NCI-H1417 (cell line): ENCODE data around the gene AGPS.
A peak's percentile ranks its signal among the peaks of the same experiment; 100 is the strongest.

Experiments used
- DNase-seq, 3 experiments: peaks; one replicate each; lab custom pipeline; 2025; lab: John Stamatoyannopoulos, UW

AGPS gene

DNA sequence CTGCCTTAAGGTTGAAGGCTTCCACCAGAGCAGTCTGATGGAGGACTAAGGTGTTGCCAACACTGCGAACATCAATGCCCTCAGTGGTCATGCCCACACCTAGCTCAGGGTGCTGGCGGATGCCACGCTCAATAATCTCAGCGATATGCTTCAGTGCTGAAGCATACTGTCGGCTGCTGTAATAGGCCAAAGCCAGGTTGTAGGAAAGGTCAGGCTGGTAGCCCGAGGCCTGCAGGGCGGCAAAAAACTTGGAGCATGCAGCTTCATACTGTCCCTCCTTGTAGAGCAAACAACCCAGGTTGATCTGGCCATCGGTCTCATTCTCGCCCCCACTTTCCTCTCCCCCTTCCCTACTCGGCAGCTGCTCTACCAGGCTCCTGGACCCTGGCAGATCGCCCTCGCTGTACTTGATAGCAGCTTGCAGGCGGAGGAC, 159.4 kb downstream of the AGPS start:
- DNase-seq, result no peak

GRCh38 chr2:177552422-177553175, 160.0 kb downstream of the AGPS start:
- DNase-seq, result peak; percentile 84 to 98 (median 98)

DNA sequence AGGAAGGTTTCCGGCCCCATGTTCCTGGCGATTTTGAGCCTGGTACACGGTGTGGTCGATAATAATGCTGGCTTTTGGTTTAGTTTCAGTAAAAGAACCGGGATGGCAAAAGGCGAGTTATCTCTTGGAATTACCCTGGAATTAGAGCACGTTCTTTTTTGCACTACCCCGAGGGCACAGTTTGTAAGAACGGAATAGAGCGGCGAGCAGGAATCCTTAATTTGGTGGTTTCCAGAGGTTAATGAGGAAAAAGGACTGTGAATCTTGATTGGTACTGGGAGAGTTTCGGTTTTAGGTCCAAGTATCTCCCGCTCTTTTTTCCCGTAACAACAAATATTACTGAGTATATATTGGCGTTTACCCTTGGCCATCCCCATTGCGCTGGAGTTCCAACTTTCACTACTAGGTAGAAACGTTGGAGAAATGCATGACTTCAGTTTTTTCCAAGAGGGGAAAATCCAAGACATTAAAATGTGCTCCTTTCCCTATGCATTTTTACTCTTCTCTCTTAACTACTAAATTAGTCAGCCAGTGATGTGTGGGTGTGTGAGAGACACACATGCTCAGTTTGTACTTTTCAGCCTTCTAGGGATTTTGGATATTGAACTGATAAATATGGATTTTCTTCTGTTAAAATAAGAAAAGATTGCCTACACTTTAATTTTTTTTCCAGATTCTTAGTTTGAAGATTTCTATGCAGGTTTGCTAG, 160.8 kb downstream of the AGPS start:
- DNase-seq, result peak in 1 of 3 experiments; percentile 16

DNA sequence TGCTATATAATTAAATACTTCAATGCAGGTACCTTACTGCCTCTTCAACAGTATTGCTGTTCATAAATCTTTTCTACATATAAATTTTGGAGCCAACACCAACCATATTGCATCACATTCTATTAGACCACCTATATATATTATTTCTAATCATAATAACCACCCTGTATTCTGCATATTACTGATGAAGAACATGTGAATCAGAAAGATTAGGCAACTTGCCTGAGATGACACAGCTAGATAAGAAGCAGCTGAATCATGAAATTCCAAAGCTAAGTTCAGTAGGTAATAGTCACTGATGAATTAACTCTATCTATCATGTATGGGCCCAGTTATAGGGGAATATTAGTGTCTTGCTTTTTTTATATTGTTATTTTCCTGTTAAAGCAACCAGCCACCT, 161.8 kb downstream of the AGPS start:
- no peak for DNase-seq

- DNase-seq, result no peak
These were observed 163.6 kb downstream of the AGPS start for GRCh38 chr2:177556153-177556552.

- no peak for DNase-seq
These were observed 165.2 kb downstream of the AGPS start for GRCh38 chr2:177557794-177558193.

DNA sequence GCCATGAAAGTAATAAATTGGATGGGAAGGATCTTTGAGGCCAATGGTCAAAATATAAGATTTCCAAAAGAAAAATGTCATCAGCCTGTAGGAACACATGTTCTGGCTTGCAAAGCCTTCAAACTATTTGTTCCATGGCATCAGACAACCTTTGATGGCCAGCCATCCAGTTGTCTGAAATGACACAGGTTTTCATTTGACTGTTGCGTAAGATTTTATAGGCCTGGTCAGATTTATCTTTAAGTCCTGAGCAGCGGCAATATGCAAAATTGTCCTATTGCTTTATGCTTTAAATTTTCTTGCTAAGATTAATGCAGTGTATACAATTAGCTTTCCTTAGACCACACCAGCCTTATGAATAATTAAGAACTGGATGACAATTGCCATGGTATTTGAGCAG, 167.1 kb downstream of the AGPS start:
- no peak for DNase-seq

- no peak for DNase-seq
These were observed 175.8 kb downstream of the AGPS start for GRCh38 chr2:177568390-177568789.

GRCh38 chr2:177568893-177569292, 176.3 kb downstream of the AGPS start:
- no peak for DNase-seq

GRCh38 chr2:177572236-177572671, 179.7 kb downstream of the AGPS start:
- peak in 2 of 3 experiments; percentile 1 to 53 for DNase-seq

GRCh38 chr2:177573120-177573519, 180.5 kb downstream of the AGPS start:
- no peak for DNase-seq

DNA sequence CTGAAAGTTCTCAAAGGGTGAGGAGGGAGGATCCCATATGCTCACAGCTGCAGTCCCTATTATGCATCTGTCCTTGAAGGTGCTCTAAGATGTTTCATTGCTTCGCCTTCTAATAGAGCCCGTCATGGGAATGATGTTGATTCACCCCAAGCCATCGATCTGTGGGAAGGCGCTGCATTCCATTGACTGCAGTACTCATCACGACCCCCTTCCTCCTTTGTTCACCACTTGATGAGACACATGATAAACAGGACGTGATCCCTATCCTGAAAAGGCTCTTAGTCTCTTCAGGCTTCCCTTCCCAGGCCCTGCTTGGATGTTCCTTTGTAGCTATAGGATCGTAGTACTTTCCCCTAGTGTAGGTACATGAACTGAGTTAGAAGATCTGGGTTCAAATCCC, 181.8 kb downstream of the AGPS start:
- no peak for DNase-seq

DNA sequence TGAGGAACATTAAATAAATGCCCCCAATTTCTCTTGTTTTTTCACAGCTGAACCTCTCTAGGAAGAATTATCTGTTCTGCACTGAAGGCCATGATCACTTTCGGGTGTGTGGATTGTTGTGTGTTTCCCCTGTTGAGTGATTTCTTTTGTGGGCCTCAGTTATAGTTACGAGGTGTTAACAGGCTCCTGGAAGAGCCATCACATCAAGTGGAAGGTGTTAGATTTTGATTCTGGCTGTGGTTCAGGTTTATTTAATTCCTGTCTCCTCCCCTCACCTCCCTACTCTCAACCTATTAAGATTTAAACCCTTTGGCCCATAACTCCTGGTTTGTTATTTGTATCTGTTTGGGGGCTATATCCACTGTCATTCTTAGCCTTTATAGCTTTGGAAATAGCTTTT, 182.8 kb downstream of the AGPS start:
- DNase-seq, result no peak

DNA sequence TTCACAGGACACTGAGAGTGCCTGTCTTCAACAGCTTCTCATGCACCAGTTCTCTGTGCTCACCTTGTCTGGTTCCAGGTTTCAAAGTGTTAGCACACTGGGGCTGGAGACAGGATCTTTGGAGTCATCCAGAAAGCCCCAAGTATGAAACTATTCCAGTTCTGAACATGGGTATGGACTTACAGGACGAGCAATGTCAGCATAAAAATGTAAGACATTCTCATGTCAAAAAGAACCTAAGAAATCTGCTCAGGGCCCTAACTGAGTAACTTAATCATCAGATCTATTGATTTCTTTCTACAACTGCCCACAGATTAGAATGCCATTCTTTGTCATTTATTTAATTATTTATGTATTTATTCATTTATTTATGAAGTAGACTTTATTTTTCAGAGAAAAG, 184.5 kb downstream of the AGPS start:
- DNase-seq, result no peak

- no peak for DNase-seq
These were observed 185.9 kb downstream of the AGPS start for GRCh38 chr2:177578454-177578853.

GRCh38 chr2:177579486-177580036, 187.0 kb downstream of the AGPS start:
- no peak for DNase-seq

GRCh38 chr2:177582000-177582399, 189.4 kb downstream of the AGPS start:
- no peak for DNase-seq

DNA sequence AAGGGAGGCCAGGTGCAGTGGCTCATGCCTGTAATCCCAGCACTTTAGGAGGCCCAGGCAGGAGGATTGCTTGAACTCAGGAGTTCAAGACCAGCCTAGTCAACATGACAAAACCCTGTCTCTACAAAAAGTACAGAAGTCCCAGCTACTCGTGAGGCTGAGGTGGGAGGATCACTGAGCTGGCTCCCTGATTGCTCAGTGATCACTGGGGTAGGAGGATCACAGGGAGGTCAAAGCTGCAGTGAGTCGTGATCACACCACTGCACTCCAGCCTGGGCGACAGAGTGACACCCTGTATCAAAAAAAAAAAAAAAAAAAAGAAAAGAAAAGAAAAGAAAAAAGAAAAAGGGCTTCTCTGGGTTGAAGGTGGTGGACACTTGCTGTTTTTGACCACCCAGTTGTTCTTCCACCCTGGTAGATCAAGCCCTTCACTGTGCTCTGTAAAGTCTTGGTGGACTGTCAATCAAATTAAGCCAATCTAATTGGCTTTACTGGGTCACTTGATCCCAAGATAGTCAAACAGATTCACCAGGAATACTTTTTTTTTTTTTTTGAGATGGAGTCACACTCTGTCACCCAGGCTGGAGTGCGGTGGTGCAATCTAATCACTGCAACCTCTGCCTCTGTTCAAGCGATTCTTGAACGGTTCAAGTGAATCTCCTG, 191.6 kb downstream of the AGPS start:
- DNase-seq, result no peak

DNA sequence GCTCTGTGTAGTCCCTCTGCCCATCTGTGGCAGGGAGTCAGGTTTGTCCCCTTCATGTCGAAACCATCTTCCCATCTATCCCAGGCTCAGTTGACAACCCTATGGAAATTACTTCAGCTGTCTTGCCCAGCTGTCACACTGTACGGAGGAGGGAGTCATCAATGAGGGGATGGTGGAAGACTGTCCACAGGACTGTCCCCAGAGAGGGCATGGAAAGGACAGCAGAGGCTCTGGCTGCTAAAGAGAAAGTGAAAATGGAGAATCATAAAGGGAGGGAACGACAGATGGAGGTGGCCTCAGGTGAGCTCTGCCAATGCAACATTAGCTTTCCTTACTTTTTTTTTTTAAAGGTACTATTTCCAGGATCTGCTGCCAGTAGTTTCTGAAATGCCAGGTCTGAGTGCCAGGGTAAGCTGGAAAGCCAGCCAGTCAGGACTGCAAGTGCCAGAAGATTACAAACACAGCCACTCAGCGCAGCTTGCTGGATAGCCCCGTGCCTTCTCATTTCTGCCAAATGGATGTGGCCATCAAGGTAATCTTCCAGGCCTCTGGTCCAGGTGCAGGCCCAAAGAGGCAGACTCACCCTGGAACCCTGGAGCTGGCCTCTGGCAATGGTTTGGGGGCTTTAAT, 192.8 kb downstream of the AGPS start:
- DNase-seq, result no peak

DNA sequence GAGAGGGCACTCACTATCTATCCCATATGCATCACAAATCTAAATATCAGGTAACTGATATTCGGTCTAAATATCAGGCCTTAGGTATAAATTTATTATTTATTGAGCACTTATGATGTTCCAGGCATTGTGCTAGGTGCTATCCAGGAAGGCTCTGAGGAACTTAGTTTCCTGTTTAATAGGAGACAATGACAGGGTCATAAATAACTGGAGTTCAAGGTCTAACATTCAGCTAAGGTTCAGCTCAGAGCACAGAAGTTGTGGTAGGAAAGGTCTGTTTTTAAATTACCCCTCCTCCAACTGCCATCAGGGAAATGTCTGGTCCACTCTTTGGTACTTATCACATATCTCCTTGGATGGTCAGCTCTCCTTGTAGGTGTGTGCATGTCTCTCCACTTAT, 193.6 kb downstream of the AGPS start:
- DNase-seq, result no peak

DNA sequence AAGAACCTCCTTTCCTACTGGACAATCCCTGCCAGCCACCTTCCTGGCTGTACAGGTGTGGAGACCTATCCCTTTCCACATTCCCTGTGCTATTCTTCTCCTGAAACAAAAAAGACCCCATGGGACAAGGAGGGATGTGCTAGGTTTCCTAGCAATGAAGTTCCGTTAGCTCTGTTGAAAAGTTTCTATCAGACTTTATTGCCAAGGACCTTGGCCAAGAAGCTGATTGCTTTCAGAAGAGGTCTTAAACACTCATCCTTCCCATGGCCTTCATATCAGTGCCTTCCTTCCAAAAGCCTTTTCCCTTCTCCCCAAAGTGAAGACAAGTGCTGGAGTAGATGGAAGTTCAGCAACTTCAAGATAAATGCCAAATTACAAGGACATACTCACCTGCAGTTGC, 194.8 kb downstream of the AGPS start:
- no peak for DNase-seq

- DNase-seq, result no peak
These were observed 196.1 kb downstream of the AGPS start for GRCh38 chr2:177588671-177589070.
